Esophagus muscularis mucosa (tissue), 3 donors: ENCODE measurements around the gene NEO1.
"Not testable (repeated sequence)": the region's sequence is repeated elsewhere in the genome, so short reads cannot be mapped to it uniquely, and the experiment has no call there.

Experiments
- POLR2A ChIP-seq: fragments of 450-650 bp; IDR thresholded peaks from one replicate; pipeline ENCODE4 v1.6.1; 2017; ENCODE audit warnings: antibody characterized with exemption, moderate library complexity, mild to moderate bottlenecking, low read depth
- TF ChIP-seq, protein P1 (sequence below), 3 experiments: fragments of 200-600 bp in 2 of 3; fragments of 450-650 bp in 1 of 3; sonication (generic) in 2 of 3; IDR thresholded peaks; one replicate each; pipeline ENCODE4 v1.5.1; 2017 to 2019; ENCODE audit warnings: antibody characterized with exemption in 3 of 3, mild to moderate bottlenecking in 2 of 3, moderate library complexity in 1 of 3

DNA sequence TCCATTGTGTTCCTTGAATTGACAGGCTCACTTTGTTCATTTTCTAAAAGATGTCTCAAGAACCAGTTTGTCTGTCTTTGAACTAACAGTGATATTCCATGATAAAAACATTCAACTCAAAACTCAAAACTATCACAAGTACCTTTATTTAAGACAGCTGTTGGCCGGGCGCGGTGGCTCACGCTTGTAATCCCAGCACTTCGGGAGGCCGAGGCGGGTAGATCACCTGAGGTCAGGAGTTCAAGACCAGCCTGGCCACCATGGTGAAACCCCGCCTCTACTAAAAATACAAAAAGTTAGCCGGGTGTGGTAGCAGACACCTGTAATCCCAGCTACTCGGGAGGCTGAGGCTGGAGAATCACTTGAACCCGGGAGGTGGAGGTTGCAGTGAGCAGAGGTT lies 248.0 kb downstream of the NEO1 start:
- TF ChIP-seq, protein P1, sequence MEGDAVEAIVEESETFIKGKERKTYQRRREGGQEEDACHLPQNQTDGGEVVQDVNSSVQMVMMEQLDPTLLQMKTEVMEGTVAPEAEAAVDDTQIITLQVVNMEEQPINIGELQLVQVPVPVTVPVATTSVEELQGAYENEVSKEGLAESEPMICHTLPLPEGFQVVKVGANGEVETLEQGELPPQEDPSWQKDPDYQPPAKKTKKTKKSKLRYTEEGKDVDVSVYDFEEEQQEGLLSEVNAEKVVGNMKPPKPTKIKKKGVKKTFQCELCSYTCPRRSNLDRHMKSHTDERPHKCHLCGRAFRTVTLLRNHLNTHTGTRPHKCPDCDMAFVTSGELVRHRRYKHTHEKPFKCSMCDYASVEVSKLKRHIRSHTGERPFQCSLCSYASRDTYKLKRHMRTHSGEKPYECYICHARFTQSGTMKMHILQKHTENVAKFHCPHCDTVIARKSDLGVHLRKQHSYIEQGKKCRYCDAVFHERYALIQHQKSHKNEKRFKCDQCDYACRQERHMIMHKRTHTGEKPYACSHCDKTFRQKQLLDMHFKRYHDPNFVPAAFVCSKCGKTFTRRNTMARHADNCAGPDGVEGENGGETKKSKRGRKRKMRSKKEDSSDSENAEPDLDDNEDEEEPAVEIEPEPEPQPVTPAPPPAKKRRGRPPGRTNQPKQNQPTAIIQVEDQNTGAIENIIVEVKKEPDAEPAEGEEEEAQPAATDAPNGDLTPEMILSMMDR (IDR thresholded peaks at IDR 0.05), result not testable (repeated sequence)
- not testable (repeated sequence) for TF ChIP-seq POLR2A
